NOMO-1 (cell line): Measurements from ENCODE around the gene ARFIP1.
A peak's percentile ranks its signal among the peaks of the same experiment; 100 is the strongest.
"Not testable (repeated sequence)": the region's sequence is repeated elsewhere in the genome, so short reads cannot be mapped to it uniquely, and the experiment has no call there.

Experiments used
- DNase-seq, 2 experiments: peaks; one replicate each; lab custom pipeline; 2025; ENCODE audit not compliant: unreplicated experiment in 2 of 2; lab: John Stamatoyannopoulos, UW

The ARFIP1 gene

DNA sequence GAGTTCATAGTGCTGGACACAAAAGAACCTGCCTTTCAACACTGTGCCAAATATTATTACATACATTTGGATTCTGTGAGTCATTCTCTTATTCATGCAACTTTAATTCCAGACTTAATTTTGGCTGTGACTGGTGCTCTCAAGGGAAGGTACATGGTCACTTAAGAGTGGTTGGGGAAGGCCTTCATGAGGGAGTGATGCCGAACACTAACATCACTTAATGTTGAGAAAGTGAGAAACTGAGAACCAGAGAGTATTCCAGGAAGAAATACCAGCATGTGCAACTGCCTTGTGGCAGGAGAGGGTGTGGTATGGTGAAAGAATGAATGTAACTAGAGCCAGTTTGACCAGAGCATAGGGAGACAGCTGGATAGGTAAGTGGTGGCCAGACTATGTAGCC lies 114.9 kb downstream of the ARFIP1 start:
- DNase-seq: no peak

- peak; percentile 35 to 78 for DNase-seq
Measured at GRCh38 chr4:152896811-152897210, 117.1 kb downstream of the ARFIP1 start.

DNA sequence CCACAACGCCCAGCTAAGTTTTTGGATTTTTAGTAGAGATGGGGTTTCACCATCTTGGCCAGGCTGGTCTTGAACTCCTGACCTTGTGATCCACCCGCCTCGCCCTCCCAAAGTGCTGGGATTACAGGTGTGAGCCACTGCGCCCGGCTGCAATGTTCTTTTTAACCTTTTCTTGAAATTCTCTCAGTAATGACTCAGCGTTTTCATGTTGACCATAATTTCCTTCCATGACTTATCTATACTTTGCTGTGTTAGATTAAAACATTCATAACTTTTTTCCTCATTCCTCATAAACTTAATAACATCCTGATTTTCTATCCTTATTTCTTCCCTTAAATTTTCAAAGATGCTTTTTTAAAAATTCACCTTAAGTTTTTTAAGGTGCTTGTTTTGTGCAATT lies 118.4 kb downstream of the ARFIP1 start:
- not testable (repeated sequence) for DNase-seq

DNA sequence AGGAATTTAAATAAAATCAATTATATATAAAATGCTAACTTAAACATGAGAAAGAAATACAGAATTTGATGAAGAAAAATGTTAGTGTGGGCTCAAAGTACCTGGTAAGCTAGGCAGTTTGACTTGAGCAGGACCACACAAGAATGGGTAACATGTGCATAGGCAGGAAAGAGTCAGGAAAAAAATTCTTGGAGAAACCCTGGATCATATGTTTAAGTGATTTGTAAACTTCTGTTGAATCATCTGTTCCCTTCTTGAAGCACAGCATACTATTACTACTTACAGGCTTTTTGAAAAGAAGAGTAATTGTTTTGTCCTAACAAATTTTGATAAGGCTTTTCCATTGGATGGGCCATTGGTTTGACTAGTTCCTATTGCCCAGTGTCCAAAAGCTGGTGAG lies 118.9 kb downstream of the ARFIP1 start:
- no peak for DNase-seq

DNA sequence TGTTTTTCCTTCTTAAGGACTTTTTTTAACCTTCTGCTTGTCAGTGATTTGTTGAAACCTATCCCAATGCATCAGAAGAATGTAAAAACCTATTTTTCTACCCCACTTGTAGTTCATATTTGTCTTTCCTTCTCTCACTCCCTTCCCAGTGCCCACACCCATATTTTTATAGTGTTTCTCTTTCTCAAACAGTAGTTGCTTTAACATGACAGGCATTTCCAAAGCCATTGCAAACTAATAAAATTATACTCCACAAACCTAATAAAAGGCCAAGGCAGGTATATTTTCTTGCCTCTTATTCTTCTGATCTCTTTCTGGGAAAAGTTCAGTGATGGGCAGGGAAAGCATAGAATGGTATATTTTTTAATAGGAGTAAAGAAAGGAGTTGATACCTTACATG lies 120.6 kb downstream of the ARFIP1 start:
- no peak for DNase-seq

- no peak for DNase-seq
Measured at GRCh38 chr4:152901205-152901604, 121.5 kb downstream of the ARFIP1 start.

DNA sequence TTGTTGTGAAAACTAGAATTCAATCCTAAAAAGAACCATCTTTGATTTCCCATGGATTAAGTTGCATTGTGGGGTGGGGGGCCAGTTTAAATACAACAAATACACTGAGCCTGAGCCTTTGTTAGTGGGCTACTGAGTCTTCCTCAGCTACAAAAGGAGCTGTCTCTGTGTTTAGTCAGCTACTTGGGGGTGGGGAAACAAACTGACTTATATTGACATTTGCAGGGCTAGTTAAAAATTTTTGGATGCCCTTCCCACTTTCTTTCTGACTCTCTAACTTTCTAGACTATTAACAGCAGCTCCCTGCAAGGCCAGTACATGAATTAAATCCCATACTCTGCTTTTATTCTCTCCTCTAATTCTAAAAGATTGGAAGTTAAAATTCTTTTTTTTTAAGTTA lies 123.9 kb downstream of the ARFIP1 start:
- DNase-seq: no peak

DNA sequence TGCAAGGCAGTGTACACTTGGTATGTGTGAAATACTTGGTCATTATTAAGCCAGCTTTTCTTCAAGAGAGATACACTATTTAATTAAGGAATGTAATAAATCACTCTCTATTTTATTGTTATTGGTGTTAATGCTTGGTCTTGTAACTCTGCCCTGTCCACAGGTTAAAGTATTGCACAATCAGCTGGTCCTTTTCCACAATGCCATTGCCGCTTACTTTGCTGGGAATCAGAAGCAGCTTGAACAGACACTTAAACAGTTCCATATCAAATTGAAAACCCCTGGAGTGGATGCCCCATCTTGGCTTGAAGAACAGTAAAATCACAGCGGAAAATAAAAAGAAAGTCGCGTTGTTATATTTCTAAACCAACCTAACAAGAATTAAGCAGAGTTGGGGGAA lies 130.1 kb downstream of the ARFIP1 start:
- DNase-seq: no peak

- no peak for DNase-seq
Measured at GRCh38 chr4:152910521-152910920, 130.8 kb downstream of the ARFIP1 start.

DNA sequence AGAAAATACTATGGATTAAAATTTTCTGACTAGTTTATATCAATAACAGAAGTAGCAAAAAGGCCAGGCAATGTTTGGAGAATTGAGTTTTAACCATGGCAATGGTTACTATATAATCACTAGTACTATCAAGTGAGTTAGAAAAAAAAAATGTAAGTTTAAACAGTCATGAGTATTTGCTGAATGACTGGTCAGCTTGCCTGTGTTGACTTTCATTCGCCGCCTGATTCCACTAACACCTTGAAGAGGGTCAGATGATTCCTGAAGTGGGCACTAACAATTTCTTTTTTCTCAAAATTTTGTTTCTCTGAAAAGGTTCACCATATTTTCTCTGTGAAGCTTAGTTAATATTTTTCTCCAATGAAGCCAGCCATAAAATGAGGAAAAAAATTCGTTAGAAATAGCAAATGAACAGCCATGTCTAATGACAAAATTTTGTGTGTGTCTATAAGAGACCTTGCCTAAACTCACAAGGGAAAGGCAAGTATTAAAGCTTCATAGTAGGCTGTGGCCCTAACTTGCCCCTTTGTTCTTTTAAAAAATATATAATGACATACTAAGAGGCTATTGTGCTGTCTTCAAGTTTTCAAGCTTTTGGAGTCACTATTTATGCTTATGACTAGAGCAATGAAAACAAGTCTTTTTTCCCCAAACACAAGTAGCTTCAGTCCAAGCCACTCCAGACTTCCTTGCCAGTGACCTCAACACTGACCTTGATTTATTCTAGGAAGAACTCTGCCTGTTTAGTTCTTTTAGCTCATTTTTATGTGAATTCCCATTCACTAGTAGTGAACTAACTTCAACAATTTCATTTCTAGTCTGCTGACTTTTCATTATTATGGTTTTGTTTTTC lies 138.0 kb downstream of the ARFIP1 start:
- no peak for DNase-seq

DNA sequence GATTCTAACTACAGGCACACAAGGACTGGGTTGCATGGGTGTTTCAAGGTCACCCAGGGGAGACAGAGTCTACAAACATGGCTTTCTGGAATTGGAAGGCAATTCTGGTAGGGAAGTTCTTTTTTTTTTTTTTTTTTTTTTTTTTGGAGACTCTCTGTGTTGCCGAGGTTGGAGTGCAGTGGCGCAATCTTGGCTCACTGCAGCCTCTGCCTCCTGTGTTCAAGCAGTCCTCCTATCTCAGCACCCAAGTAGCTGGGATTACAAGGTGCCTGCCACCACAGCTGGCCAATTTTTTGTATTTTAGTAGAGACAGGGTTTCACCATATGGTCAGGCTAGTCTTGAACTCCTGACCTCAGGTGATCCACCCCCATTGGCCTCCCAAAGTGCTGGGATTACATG lies 140.1 kb downstream of the ARFIP1 start:
- DNase-seq: no peak

GRCh38 chr4:152920768-152921167 lies 141.0 kb downstream of the ARFIP1 start:
- no peak for DNase-seq

DNA sequence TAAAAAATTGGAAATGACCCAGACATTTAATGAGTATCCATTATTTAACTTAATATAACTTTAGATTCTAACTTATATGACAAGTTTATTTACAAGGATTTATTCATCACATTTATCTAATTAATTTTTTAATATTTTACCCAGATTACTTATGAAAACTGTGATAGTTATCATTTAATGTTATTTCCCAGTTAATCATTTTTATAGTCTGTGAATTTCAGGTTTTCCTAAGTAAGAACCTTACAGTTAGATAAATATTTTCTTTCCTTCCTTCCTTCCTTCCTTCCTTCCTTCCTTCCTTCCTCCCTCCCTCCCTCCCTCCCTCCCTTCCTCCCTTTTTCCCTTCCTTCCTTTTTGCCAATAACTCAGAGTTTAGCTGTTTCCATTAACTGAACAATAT lies 141.5 kb downstream of the ARFIP1 start:
- DNase-seq: no peak

DNA sequence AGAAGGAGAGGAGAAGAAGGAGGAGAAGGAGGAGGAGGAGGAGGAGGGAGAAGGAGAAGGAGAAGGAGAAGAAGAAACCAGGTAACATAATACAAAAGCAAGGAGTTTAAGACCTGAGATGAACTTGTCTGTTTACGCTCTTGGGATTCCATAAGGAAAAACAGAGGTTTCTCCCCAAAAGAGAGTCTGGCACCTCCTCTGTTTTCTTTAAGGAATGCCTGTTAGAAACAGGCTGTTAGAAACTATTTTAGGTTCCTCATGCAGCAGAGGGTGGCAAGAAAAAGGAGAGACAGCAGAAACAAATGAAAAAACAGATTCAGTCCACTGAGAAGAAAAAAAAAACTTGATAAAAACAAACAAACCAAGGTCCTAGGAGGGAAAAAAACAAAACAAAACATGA lies 146.1 kb downstream of the ARFIP1 start:
- no peak for DNase-seq

GRCh38 chr4:152926959-152927358 lies 147.2 kb downstream of the ARFIP1 start:
- DNase-seq: no peak

GRCh38 chr4:152927737-152928136 lies 148.0 kb downstream of the ARFIP1 start:
- DNase-seq: peak in 1 of 2 experiments; percentile 68

GRCh38 chr4:152928286-152928685 lies 148.5 kb downstream of the ARFIP1 start:
- no peak for DNase-seq

GRCh38 chr4:152929888-152930287 lies 150.1 kb downstream of the ARFIP1 start:
- DNase-seq: no peak

GRCh38 chr4:152935143-152935542 lies 155.4 kb downstream of the ARFIP1 start:
- DNase-seq: no peak

DNA sequence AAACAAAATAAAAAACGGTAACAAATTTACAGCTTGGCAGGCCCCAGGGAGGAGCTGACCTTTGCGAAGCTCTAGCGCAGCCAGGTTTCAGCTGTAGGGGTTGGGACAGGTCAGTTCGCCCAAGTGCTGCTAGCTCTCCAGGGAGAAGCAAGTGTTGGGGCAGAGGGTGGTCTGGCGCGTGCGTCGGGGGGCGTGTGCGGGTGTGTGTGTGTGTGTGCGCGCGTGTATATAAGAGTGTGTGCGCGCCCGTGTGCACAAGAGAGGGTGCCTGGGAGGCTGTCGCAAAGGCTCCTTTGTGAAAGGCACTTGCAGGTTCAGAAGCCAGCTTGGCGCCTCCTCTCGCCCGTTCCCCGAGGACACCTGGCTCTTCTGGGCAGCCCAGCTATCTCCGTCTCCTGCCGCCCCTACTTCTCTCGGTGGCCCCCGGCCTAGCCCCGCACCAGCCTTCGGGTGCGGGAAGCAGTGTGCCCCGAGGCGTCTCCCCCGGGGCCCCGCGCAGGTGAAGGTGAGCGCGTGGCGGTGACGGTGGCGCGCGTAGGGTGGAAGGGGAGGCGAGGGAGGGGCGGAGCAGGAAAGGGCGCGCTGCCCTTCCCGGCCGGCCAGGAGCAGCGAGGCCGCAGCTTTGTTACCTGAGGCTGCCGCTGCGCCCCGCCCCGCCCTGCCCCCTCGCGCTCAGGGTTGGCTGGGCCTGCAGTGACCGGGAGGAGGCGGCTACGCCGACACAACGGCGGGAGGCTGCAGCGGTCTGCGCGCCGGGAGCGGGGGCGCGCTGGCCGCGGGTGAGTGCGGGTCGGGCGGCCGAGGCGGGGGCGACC lies 156.1 kb downstream of the ARFIP1 start, which contains the start of gene FHDC1:
Gene FHDC1, plus strand, starts transcription at position 693 of the 815 bp plus-strand sequence. CDS start 6,735 bp downstream, outside the sequence.
- DNase-seq: peak; percentile 14 to 47

DNA sequence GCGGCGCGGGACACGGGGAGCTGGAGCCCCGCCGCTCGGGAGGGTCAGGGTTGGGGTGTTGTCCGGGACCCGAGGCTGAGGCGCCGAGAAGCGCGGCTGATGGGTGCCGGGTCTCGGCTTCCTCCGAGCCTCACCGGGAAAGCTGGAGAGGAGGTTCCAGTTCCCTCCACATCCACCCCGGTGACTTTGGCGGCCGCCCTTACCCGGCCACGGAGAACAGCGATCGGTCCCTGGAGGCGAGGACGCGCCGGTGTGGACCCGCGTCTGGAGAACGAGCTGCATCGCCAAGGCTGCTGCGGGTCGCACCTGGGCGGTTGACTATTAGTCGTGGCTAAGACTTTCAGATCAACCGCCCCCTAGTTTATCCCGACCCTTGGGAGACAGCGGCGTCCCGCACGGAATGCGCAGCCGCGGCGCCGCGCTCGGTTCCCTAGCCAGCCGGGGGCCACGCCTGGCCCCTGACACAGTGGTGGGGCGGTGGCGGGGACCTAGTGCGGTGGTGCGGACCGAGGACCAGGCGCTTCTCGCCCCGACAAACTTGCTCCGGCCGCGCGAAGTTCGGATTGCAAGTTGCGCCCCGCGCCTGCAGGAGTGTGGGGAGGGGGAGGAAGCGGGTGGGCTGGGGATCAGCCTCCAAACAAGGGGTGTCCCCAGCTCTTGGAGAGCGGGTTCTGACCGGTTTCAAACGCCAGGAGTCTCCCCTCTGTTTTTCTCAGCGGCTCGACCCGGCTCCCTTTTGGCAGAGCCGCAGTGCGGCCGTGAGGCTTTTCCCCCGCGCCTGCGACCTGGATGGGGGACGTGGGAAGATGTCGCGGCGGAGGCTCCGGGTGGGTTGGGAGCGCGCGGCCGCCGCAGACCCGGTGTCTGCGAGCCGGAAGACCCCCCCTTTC lies 156.9 kb downstream of the ARFIP1 start:
- no peak for DNase-seq
